Trophoblast cell (in vitro differentiated cells and primary cell): ENCODE data around the gene SPINT3.

Source experiments
- DNase-seq, 2 donors: peaks; one replicate each; pipeline ENCODE4 v3.0.0-alpha.2; 2016
- H2AFZ ChIP-seq: 2 replicates; pipeline ENCODE4 v1.6.1; 2013; ENCODE audit warnings: low read length, moderate library complexity, mild to moderate bottlenecking; ENCODE audit not compliant: insufficient read depth, poor library complexity
- H2AK5ac ChIP-seq: 2 replicates; pipeline ENCODE4 v1.6.1; 2013; ENCODE audit warnings: mild to moderate bottlenecking, low read length
- H2BK120ac ChIP-seq: 2 replicates; pipeline ENCODE4 v1.6.1; 2013; ENCODE audit warnings: low read length, mild to moderate bottlenecking, moderate library complexity; ENCODE audit not compliant: insufficient read depth, poor library complexity
- H2BK12ac ChIP-seq: 2 replicates; pipeline ENCODE4 v1.6.1; 2013; ENCODE audit warnings: mild to moderate bottlenecking, low read length, moderate library complexity
- H2BK5ac ChIP-seq: 2 replicates; pipeline ENCODE4 v1.6.1; 2013; ENCODE audit warnings: low read length, low read depth, moderate library complexity, mild to moderate bottlenecking; ENCODE audit not compliant: poor library complexity
- H3K14ac ChIP-seq: 2 replicates; pipeline ENCODE4 v1.6.1; 2013; ENCODE audit warnings: mild to moderate bottlenecking, low read length
- H3K18ac ChIP-seq: 2 replicates; pipeline ENCODE4 v1.6.1; 2013; ENCODE audit warnings: mild to moderate bottlenecking, low read length
- H3K23ac ChIP-seq: 2 replicates; pipeline ENCODE4 v1.6.1; 2013; ENCODE audit warnings: low read length
- H3K27ac ChIP-seq: 2 replicates; pipeline ENCODE4 v1.5.1; 2013; ENCODE audit warnings: low read depth, mild to moderate bottlenecking, inconsistent platforms, low read length, moderate library complexity
- H3K27me3 ChIP-seq: 2 replicates; pipeline ENCODE4 v1.6.1; 2013; ENCODE audit warnings: inconsistent platforms, mild to moderate bottlenecking, low read length, moderate library complexity; ENCODE audit not compliant: insufficient read depth
- H3K36me3 ChIP-seq, 2 experiments: 1 replicate in 1 of 2; 2 replicates in 1 of 2; pipeline ENCODE4 v1.6.1; 2013; ENCODE audit warnings: low read length in 2 of 2, mild to moderate bottlenecking in 2 of 2, moderate library complexity in 1 of 2; ENCODE audit not compliant: insufficient read depth in 2 of 2, control insufficient read depth in 1 of 2
- H3K4ac ChIP-seq: 2 replicates; pipeline ENCODE4 v1.6.1; 2013; ENCODE audit warnings: low read depth, mild to moderate bottlenecking, low read length, moderate library complexity
- H3K4me1 ChIP-seq, 2 experiments: 1 replicate in 1 of 2; 2 replicates in 1 of 2; pipeline ENCODE4 v1.6.1; 2013; ENCODE audit warnings: low read length in 2 of 2, mild to moderate bottlenecking in 2 of 2, moderate library complexity in 1 of 2; ENCODE audit not compliant: insufficient read depth in 2 of 2, control insufficient read depth in 1 of 2
- H3K4me2 ChIP-seq: 2 replicates; pipeline ENCODE4 v1.6.1; 2013; ENCODE audit warnings: inconsistent platforms, mild to moderate bottlenecking, low read length, moderate library complexity
- H3K4me3 ChIP-seq: 2 replicates; pipeline ENCODE4 v1.5.1; 2013; ENCODE audit warnings: mild to moderate bottlenecking, low read depth, low read length, inconsistent platforms
- H3K79me1 ChIP-seq: one replicate; pipeline ENCODE4 v1.6.1; 2013; ENCODE audit warnings: low read length
- H3K79me2 ChIP-seq: 2 replicates; pipeline ENCODE4 v1.6.1; 2013; ENCODE audit warnings: low read length, mild to moderate bottlenecking; ENCODE audit not compliant: control insufficient read depth, insufficient read depth, poor library complexity
- H3K9ac ChIP-seq: 2 replicates; pipeline ENCODE4 v1.6.1; 2013; ENCODE audit warnings: mild to moderate bottlenecking, low read length
- H3K9me3 ChIP-seq: 2 replicates; pipeline ENCODE4 v1.6.1; 2013; ENCODE audit warnings: low read depth, mild to moderate bottlenecking, control low read depth, inconsistent platforms, low read length; ENCODE audit not compliant: insufficient read depth
- H4K12ac ChIP-seq: 2 replicates; pipeline ENCODE4 v1.6.1; 2013; ENCODE audit warnings: low read depth, mild to moderate bottlenecking, low read length, moderate library complexity
- H4K8ac ChIP-seq: 2 replicates; pipeline ENCODE4 v1.6.1; 2013; ENCODE audit warnings: low read depth, mild to moderate bottlenecking, low read length, moderate library complexity
- H4K91ac ChIP-seq: one replicate; pipeline ENCODE4 v1.6.1; 2013; ENCODE audit warnings: low read depth, mild to moderate bottlenecking, low read length, moderate library complexity
- WGBS: extraction: QIAGEN DNeasy Blood & Tissue Kit; methylation state at CpG from one replicate; pipeline ENCODE4 v1.1.7; 2013; ENCODE audit warnings: missing lambda C conversion rate; ENCODE audit not compliant: insufficient read length, insufficient coverage; ENCODE audit errors: extremely low coverage; 5-methylcytosine and 5-hydroxymethylcytosine counted together

The SPINT3 gene

GRCh38 chr20:45502561-45502960 lies 12.9 kb downstream of the SPINT3 start:
- Histone ChIP-seq H4K91ac (no peak overlapping the region), H3K9me3 (no peaks in the 10 kb centered on the region), H2AK5ac (no peak overlapping the region), H2AFZ (no peak overlapping the region), H3K9ac (no peak overlapping the region), H3K4me3 (no peak overlapping the region), H3K4ac (no peak overlapping the region), H4K12ac (no peak overlapping the region), H3K36me3 (no peaks in the 10 kb centered on the region), H3K27ac (no peak overlapping the region), H3K27me3 (no peaks in the 10 kb centered on the region), H3K79me2 (no peaks in the 10 kb centered on the region), H3K23ac (no peak overlapping the region), H2BK12ac (no peak overlapping the region), H3K14ac (no peak overlapping the region), H2BK120ac (no peak overlapping the region), H4K8ac (no peak overlapping the region), H2BK5ac (no peak overlapping the region), H3K79me1 (no peaks in the 10 kb centered on the region), H3K4me2 (no peak overlapping the region), H3K18ac (no peak overlapping the region), H3K4me1 (no peaks in the 10 kb centered on the region)
- WGBS = no CpG with 5 or more reads among the region's 1 CpG
- DNase-seq = no peak

- H3K79me1 ChIP-seq = no peaks in the 10 kb centered on the region
- no peak overlapping the region for H3K14ac ChIP-seq
- H2AK5ac ChIP-seq = no peak overlapping the region
- H3K4me1 ChIP-seq = no peaks in the 10 kb centered on the region
- H3K36me3 ChIP-seq = no peaks in the 10 kb centered on the region
- no peaks in the 10 kb centered on the region for H3K9me3 ChIP-seq
- H3K4me3 ChIP-seq = no peak overlapping the region
- no peak overlapping the region for H4K8ac ChIP-seq
- H2BK120ac ChIP-seq = no peak overlapping the region
- no peak overlapping the region for H4K12ac ChIP-seq
- H2BK12ac ChIP-seq = no peak overlapping the region
- no peak overlapping the region for H2AFZ ChIP-seq
- H3K9ac ChIP-seq = no peak overlapping the region
- H3K4me2 ChIP-seq = no peak overlapping the region
- no peak overlapping the region for H3K27ac ChIP-seq
- no peak overlapping the region for H3K4ac ChIP-seq
- H3K79me2 ChIP-seq = no peaks in the 10 kb centered on the region
- no peak for DNase-seq
- WGBS = no CpG with 5 or more reads among the region's 1 CpG
- H3K18ac ChIP-seq = no peak overlapping the region
- H3K23ac ChIP-seq = no peak overlapping the region
- no peak overlapping the region for H2BK5ac ChIP-seq
- H4K91ac ChIP-seq = no peak overlapping the region
- no peaks in the 10 kb centered on the region for H3K27me3 ChIP-seq
Measured at GRCh38 chr20:45501600-45501999, 13.8 kb downstream of the SPINT3 start.

GRCh38 chr20:45500022-45500421 lies 15.4 kb downstream of the SPINT3 start:
- WGBS = no CpG with 5 or more reads among the region's 6 CpGs

DNA sequence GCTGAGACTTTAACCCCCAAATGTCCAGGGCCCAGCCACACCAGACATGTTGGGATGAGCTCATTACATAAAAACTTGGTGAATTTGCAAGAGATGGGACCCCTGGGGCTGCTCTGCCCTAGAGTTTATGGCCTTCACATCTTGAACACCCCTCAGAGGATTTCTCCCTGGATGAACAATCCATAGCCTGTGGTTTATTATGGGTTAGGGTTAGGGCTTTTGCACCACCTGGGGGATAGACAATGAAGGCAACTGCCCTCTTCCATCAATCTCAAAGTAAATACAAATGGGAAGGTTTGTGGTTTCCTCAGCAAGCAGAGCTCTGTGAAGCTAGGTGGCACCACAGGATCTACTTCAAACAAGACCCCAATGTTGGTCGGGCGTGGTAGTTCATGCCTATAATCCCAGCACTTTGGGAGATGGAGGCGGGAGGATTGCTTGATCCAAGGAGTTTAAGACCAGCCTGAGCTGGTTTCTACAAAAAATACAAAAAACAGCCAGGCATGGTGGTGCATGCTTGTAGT lies 17.4 kb downstream of the SPINT3 start:
- H4K8ac ChIP-seq = no peak overlapping the region
- no peaks in the 10 kb centered on the region for H3K79me2 ChIP-seq
- no peak overlapping the region for H4K91ac ChIP-seq
- no peak overlapping the region for H2AFZ ChIP-seq
- H3K4me2 ChIP-seq = no peak overlapping the region
- no peaks in the 10 kb centered on the region for H3K27me3 ChIP-seq
- no peak overlapping the region for H3K4me3 ChIP-seq
- no peaks in the 10 kb centered on the region for H3K36me3 ChIP-seq
- H3K4me1 ChIP-seq = no peaks in the 10 kb centered on the region
- H3K4ac ChIP-seq = no peak overlapping the region
- H3K79me1 ChIP-seq = no peaks in the 10 kb centered on the region
- no peak overlapping the region for H4K12ac ChIP-seq
- no peak overlapping the region for H2AK5ac ChIP-seq
- no peak overlapping the region for H2BK12ac ChIP-seq
- H3K18ac ChIP-seq = no peak overlapping the region
- no peak overlapping the region for H2BK5ac ChIP-seq
- H3K23ac ChIP-seq = no peak overlapping the region
- H2BK120ac ChIP-seq = no peak overlapping the region
- no peak overlapping the region for H3K9ac ChIP-seq
- WGBS = no CpG with 5 or more reads among the region's 3 CpGs
- no peak for DNase-seq
- H3K14ac ChIP-seq = no peak overlapping the region
- no peak overlapping the region for H3K27ac ChIP-seq
- peaks cover 2% of the 10 kb centered on the region for H3K9me3 ChIP-seq

More at GRCh38 chr20:45500022-45500421, 15.4 kb downstream of the SPINT3 start:
- Histone ChIP-seq H2BK5ac (no peak overlapping the region), H2AFZ (no peak overlapping the region), H3K79me2 (no peaks in the 10 kb centered on the region), H3K9me3 (peaks cover 2% of the 10 kb centered on the region), H3K27me3 (no peaks in the 10 kb centered on the region), H4K8ac (no peak overlapping the region), H3K36me3 (no peaks in the 10 kb centered on the region), H3K79me1 (no peaks in the 10 kb centered on the region), H2BK120ac (no peak overlapping the region), H3K14ac (no peak overlapping the region), H4K12ac (no peak overlapping the region), H3K23ac (no peak overlapping the region), H3K4me2 (no peak overlapping the region), H3K27ac (no peak overlapping the region), H2BK12ac (no peak overlapping the region), H3K4me1 (no peaks in the 10 kb centered on the region), H2AK5ac (no peak overlapping the region), H3K18ac (no peak overlapping the region), H3K4ac (no peak overlapping the region), H3K4me3 (no peak overlapping the region), H4K91ac (no peak overlapping the region), H3K9ac (no peak overlapping the region)
- no peak for DNase-seq
